HEK293 (cell line): ENCODE results near the gene ROBO1.

ENCODE experiments used
- CTCF ChIP-seq: fragments of 450-650 bp; formaldehyde crosslinking; IDR thresholded peaks from 2 replicates; pipeline ENCODE4 v1.5.1; 2016; ENCODE audit warnings: missing biosample characterization, missing genetic modification characterization
- ZBTB44 ChIP-seq: fragments of 450-650 bp; IDR thresholded peaks from 2 replicates; pipeline ENCODE4 v1.5.1; 2018; ENCODE audit warnings: missing biosample characterization, mild to moderate bottlenecking, missing genetic modification characterization
- ZBTB49 ChIP-seq: fragments of 450-650 bp; formaldehyde crosslinking; IDR thresholded peaks from 2 replicates; pipeline ENCODE4 v1.5.1; 2016; ENCODE audit warnings: missing biosample characterization, missing genetic modification characterization, low read depth
- ZIC2 ChIP-seq: fragments of 450-650 bp; formaldehyde crosslinking; IDR thresholded peaks from 2 replicates; pipeline ENCODE4 v1.5.1; 2016; ENCODE audit warnings: missing biosample characterization, missing genetic modification characterization
- ZNF114 ChIP-seq: fragments of 450-650 bp; formaldehyde crosslinking; IDR thresholded peaks from 2 replicates; pipeline ENCODE4 v1.5.0; 2017; ENCODE audit warnings: missing biosample characterization, missing genetic modification characterization
- ZNF121 ChIP-seq: fragments of 450-650 bp; formaldehyde crosslinking; IDR thresholded peaks from 2 replicates; pipeline ENCODE4 v1.5.1; 2016; ENCODE audit warnings: missing biosample characterization, missing genetic modification characterization
- ZNF175 ChIP-seq: fragments of 450-650 bp; formaldehyde crosslinking; IDR thresholded peaks from 2 replicates; pipeline ENCODE4 v1.5.1; 2016; ENCODE audit warnings: missing biosample characterization, missing genetic modification characterization
- ZNF26 ChIP-seq: fragments of 450-650 bp; formaldehyde crosslinking; IDR thresholded peaks from 2 replicates; pipeline ENCODE4 v1.5.1; 2016; ENCODE audit warnings: missing biosample characterization, missing genetic modification characterization
- ZNF274 ChIP-seq, 2 experiments: fragments of 200-500 bp in 1 of 2; fragments of 450-650 bp in 1 of 2; sonication (Bioruptor generic) in 1 of 2; formaldehyde crosslinking in 1 of 2; IDR thresholded peaks; 2 replicates each; pipeline versions ENCODE4 v1.5.1 to v1.6.1; 2014 to 2016; ENCODE audit warnings: borderline replicate concordance in 1 of 2, inconsistent platforms in 1 of 2, low read length in 1 of 2, missing biosample characterization in 1 of 2, missing genetic modification characterization in 1 of 2
- ZNF473 ChIP-seq: fragments of 450-650 bp; formaldehyde crosslinking; IDR thresholded peaks from 2 replicates; pipeline ENCODE4 v1.5.1; 2017; ENCODE audit warnings: missing biosample characterization, missing genetic modification characterization
- ZNF777 ChIP-seq: fragments of 450-650 bp; formaldehyde crosslinking; IDR thresholded peaks from 2 replicates; pipeline ENCODE4 v1.5.1; 2017; ENCODE audit warnings: missing biosample characterization, missing genetic modification characterization, borderline replicate concordance

GRCh38 chr3:79396595-79396994, 371.2 kb downstream of the ROBO1 start:
- no peak for TF ChIP-seq ZNF777 (tag by site-specific recombination)
- no peak for TF ChIP-seq ZBTB49
- no peak for TF ChIP-seq ZNF121
- no peak for TF ChIP-seq CTCF (tag by site-specific recombination)
- no peak for TF ChIP-seq ZNF473 (tag by site-specific recombination)
- no peak for TF ChIP-seq ZNF175 (tag by site-specific recombination)
- no peak for TF ChIP-seq ZNF114
- TF ChIP-seq ZIC2 = no peak
- no peak for TF ChIP-seq ZNF274 (IDR thresholded peaks at IDR 0.05; ENCODE audit: low read length)
- no peak for TF ChIP-seq ZNF274 (tag by site-specific recombination; IDR thresholded peaks at IDR 0.05; ENCODE audit: borderline replicate concordance)
- no peak for TF ChIP-seq ZBTB44
- no peak for TF ChIP-seq ZNF26
